Gastrocnemius medialis (tissue), 4 donors: ENCODE data around the gene ABTB2.

Experiments
- CTCF ChIP-seq, 5 experiments: fragments of 450-650 bp in 3 of 5; fragments of 200-600 bp in 2 of 5; sonication (generic) in 2 of 5; IDR thresholded peaks in 4 of 5; conservative IDR thresholded peaks in 1 of 5; 1 replicate in 4 of 5; 2 replicates in 1 of 5; pipeline ENCODE4 v1.5.1; 2016 to 2019; ENCODE audit warnings: antibody characterized with exemption in 5 of 5, mild to moderate bottlenecking in 3 of 5, moderate library complexity in 3 of 5
- POLR2A ChIP-seq, 2 donors: fragments of 450-650 bp; IDR thresholded peaks; one replicate each; pipeline ENCODE4 v1.6.1; 2017; ENCODE audit warnings: antibody characterized with exemption in 2 of 2, mild to moderate bottlenecking in 2 of 2, moderate library complexity in 2 of 2

DNA sequence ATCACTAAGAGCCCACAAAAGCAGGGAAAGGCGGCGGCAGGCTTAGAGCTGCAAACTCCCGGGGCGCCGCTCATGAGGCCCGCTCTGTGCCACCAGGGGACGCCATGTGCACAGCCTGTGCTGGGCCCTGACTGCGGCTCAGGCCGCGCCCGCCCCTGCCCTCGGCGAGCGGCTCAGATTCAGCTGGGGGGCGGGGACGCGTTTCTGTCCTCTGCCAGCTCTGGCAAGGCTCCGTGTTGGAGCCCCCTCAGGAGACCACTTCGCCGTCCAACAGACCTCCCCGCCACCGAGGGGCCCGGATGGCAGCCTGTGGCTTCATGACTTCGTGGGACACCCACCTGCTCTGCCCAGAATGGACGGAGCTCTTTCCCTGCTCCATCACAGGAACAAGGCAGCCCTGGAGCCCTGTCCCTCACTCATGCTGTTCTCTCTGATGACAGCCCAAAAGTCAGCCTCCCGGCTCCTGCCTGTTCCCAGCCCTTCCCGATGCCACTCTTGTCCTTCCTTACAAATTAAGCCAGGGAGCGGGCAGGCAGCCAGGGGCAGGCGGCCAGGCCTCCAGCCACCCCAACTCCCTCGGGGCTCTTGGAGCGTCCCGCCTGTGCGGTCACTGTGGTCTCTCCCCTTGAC lies 183.3 kb downstream of the ABTB2 start:
- TF ChIP-seq CTCF (IDR thresholded peaks at IDR 0.05 in 4 of 5, conservative IDR thresholded peaks at IDR 0.05 in 1 of 5) (peak; percentile 94 to 99 (median 97)), POLR2A (IDR thresholded peaks at IDR 0.05) (no peak)
